SU-DHL-6 (cell line): ENCODE results near the gene KLKB1.

Experiments used
- EZH2phosphoT487 ChIP-seq: fragments of 200-600 bp; sonication (generic), shearing (Covaris generic); conservative IDR thresholded peaks from 2 replicates; pipeline ENCODE4 v1.6.1; 2018; ENCODE audit warnings: mild to moderate bottlenecking, antibody characterized with exemption, low read length, moderate library complexity, mixed read lengths
- TF ChIP-seq, protein P1 (sequence below): fragments of 200-600 bp; sonication (generic); IDR thresholded peaks from one replicate; pipeline ENCODE4 v1.5.1; 2017; ENCODE audit warnings: antibody characterized with exemption, mild to moderate bottlenecking, low read length, moderate library complexity; ENCODE audit not compliant: insufficient read depth, poor library complexity, severe bottlenecking

DNA sequence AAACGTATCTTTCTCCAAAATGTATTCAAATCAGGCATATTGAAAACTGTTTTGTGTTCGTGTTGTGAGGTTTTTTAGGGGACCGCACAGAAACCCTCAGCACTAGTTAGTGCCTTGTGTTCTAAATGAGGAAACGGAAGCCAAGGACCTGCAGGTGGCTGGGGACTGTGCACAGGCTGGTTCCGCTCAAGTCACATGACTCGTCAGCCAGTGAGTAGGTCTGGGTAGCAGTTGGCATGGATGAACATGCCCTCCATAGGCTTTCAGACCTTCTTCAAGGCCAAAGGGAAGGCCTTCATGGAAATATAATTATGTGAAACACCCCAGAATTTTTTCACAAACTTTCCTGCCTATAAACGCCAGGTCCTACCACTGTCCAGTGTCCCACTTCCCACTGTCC is 37.4 kb downstream of the KLKB1 start:
- TF ChIP-seq, protein P1, sequence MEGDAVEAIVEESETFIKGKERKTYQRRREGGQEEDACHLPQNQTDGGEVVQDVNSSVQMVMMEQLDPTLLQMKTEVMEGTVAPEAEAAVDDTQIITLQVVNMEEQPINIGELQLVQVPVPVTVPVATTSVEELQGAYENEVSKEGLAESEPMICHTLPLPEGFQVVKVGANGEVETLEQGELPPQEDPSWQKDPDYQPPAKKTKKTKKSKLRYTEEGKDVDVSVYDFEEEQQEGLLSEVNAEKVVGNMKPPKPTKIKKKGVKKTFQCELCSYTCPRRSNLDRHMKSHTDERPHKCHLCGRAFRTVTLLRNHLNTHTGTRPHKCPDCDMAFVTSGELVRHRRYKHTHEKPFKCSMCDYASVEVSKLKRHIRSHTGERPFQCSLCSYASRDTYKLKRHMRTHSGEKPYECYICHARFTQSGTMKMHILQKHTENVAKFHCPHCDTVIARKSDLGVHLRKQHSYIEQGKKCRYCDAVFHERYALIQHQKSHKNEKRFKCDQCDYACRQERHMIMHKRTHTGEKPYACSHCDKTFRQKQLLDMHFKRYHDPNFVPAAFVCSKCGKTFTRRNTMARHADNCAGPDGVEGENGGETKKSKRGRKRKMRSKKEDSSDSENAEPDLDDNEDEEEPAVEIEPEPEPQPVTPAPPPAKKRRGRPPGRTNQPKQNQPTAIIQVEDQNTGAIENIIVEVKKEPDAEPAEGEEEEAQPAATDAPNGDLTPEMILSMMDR: no peak
- TF ChIP-seq EZH2phosphoT487: no peak
